T-helper 1 cell treated with Interleukin-12 subunit alpha and Interleukin-12 subunit beta and Interleukin-4 antibody, amounts not matched to agents 30 μg/mL and 1 μg/mL, for 36 hours (primary cell): ENCODE data around the gene MUSK.

Source experiments
- H3K27ac Mint-ChIP-seq: one replicate; pipeline ENCODE4 v1.8.0; 2021; ENCODE audit warnings: mild to moderate bottlenecking, mixed read lengths
- H3K27me3 Mint-ChIP-seq: one replicate; pipeline ENCODE4 v1.8.0; 2021; ENCODE audit warnings: low read depth, mixed read lengths
- H3K36me3 Mint-ChIP-seq: one replicate; pipeline ENCODE4 v1.8.0; 2021; ENCODE audit warnings: low read depth, mixed read lengths
- H3K4me1 Mint-ChIP-seq: one replicate; pipeline ENCODE4 v1.8.0; 2021; ENCODE audit warnings: low read depth, mixed read lengths
- H3K4me3 Mint-ChIP-seq: one replicate; pipeline ENCODE4 v1.8.0; 2021; ENCODE audit warnings: mild to moderate bottlenecking, moderate library complexity, mixed read lengths
- H3K9me3 Mint-ChIP-seq: one replicate; pipeline ENCODE4 v1.8.0; 2021; ENCODE audit warnings: mixed read lengths

The MUSK gene

GRCh38 chr9:110729641-110730040 lies 61.0 kb downstream of the MUSK start:
- H3K4me1 Mint-ChIP-seq = no peaks in the 10 kb centered on the region
- H3K27me3 Mint-ChIP-seq = no peaks in the 10 kb centered on the region

GRCh38 chr9:110731437-110732028 lies 62.9 kb downstream of the MUSK start:
- Mint-ChIP-seq H3K4me1 (no peaks in the 10 kb centered on the region), H3K27me3 (no peaks in the 10 kb centered on the region), H3K36me3 (no peaks in the 10 kb centered on the region), H3K4me3 (no peak overlapping the region), H3K9me3 (no peaks in the 10 kb centered on the region), H3K27ac (no peak overlapping the region)

More at GRCh38 chr9:110729641-110730040, 61.0 kb downstream of the MUSK start:
- no peak overlapping the region for H3K27ac Mint-ChIP-seq
- H3K9me3 Mint-ChIP-seq = no peaks in the 10 kb centered on the region
- no peaks in the 10 kb centered on the region for H3K36me3 Mint-ChIP-seq
- no peak overlapping the region for H3K4me3 Mint-ChIP-seq

- no peaks in the 10 kb centered on the region for H3K4me1 Mint-ChIP-seq
- no peak overlapping the region for H3K4me3 Mint-ChIP-seq
- H3K9me3 Mint-ChIP-seq = no peaks in the 10 kb centered on the region
- no peak overlapping the region for H3K27ac Mint-ChIP-seq
- H3K36me3 Mint-ChIP-seq = no peaks in the 10 kb centered on the region
- no peaks in the 10 kb centered on the region for H3K27me3 Mint-ChIP-seq
Measured at GRCh38 chr9:110738982-110739381, 70.4 kb downstream of the MUSK start.

- no peaks in the 10 kb centered on the region for H3K27me3 Mint-ChIP-seq
- H3K9me3 Mint-ChIP-seq = no peaks in the 10 kb centered on the region
- H3K4me3 Mint-ChIP-seq = no peak overlapping the region
- H3K27ac Mint-ChIP-seq = no peak overlapping the region
- no peaks in the 10 kb centered on the region for H3K4me1 Mint-ChIP-seq
- no peaks in the 10 kb centered on the region for H3K36me3 Mint-ChIP-seq
Measured at GRCh38 chr9:110742741-110743371, 74.3 kb downstream of the MUSK start.

- H3K9me3 Mint-ChIP-seq = no peaks in the 10 kb centered on the region
- H3K4me1 Mint-ChIP-seq = no peaks in the 10 kb centered on the region
- H3K27ac Mint-ChIP-seq = no peak overlapping the region
- H3K36me3 Mint-ChIP-seq = no peaks in the 10 kb centered on the region
- H3K27me3 Mint-ChIP-seq = no peaks in the 10 kb centered on the region
- no peak overlapping the region for H3K4me3 Mint-ChIP-seq
Measured at GRCh38 chr9:110744715-110745384, 76.3 kb downstream of the MUSK start.

GRCh38 chr9:110745676-110746075 lies 77.1 kb downstream of the MUSK start:
- H3K9me3 Mint-ChIP-seq = no peaks in the 10 kb centered on the region
- no peaks in the 10 kb centered on the region for H3K4me1 Mint-ChIP-seq
- no peak overlapping the region for H3K27ac Mint-ChIP-seq
- H3K27me3 Mint-ChIP-seq = no peaks in the 10 kb centered on the region
- no peak overlapping the region for H3K4me3 Mint-ChIP-seq
- no peaks in the 10 kb centered on the region for H3K36me3 Mint-ChIP-seq

DNA sequence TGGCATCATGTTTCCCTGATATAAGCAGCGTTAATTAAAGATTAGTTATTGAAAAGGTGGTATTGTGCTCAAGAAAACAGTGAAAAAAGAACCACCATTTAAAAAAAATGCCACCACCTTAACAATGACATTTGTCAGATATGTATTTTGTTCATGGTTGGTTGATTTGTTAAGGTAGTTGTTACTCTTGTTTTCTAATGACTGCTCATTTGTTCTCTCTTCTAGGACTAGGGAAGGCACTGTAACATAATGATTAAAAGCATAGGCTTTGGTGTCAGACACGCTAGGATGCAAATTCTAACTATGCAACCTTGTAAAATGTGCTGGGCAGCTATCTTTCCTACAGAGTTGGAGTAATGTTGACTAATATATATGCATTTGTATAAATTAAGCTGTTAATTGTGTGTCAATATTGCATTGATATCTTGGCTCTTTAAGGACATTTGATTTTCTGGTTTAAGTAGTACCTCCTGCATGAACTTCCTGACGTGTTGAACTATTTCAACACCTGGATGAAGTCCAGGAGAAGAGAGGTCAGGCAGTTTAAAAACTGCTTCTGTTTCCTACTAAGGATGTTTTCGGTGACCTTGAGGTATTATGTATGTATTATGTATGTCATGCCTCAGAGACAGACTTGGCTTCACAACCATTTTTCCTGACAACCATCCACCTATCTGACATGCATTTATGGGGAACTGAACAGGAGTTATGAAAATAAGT lies 77.8 kb downstream of the MUSK start:
- H3K9me3 Mint-ChIP-seq = no peaks in the 10 kb centered on the region
- H3K4me1 Mint-ChIP-seq = no peaks in the 10 kb centered on the region

GRCh38 chr9:110748251-110748893 lies 79.8 kb downstream of the MUSK start:
- no peaks in the 10 kb centered on the region for H3K36me3 Mint-ChIP-seq
- H3K27me3 Mint-ChIP-seq = no peaks in the 10 kb centered on the region
- H3K4me3 Mint-ChIP-seq = no peak overlapping the region
- H3K4me1 Mint-ChIP-seq = no peaks in the 10 kb centered on the region
- no peaks in the 10 kb centered on the region for H3K9me3 Mint-ChIP-seq
- no peak overlapping the region for H3K27ac Mint-ChIP-seq

More for the DNA sequence above, 77.8 kb downstream of the MUSK start:
- Mint-ChIP-seq H3K36me3 (no peaks in the 10 kb centered on the region), H3K4me3 (no peak overlapping the region), H3K27ac (no peak overlapping the region), H3K27me3 (no peaks in the 10 kb centered on the region)

DNA sequence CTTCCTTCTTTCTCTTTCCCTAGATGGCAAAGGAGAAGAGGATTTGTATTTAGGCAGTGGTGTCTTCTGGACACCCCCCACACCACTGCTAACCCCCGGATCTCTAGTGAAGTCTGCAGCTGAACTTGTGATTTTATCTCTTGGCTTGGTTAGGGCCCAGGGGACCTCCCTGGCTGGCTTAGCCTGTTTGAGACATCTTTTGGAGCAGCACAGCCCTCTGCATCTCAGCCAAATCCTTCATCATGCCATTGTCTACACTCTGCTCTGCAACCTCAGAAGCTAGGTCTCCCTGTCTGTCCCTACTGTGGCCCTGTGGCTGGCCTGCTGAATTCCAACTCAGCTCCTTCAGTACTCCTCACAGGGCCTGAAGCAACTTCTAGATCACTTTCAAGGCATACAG lies 81.7 kb downstream of the MUSK start:
- Mint-ChIP-seq H3K4me3 (no peak overlapping the region), H3K27me3 (no peaks in the 10 kb centered on the region), H3K36me3 (no peaks in the 10 kb centered on the region), H3K4me1 (no peaks in the 10 kb centered on the region), H3K27ac (no peak overlapping the region), H3K9me3 (no peaks in the 10 kb centered on the region)

GRCh38 chr9:110751971-110752370 lies 83.4 kb downstream of the MUSK start:
- H3K27me3 Mint-ChIP-seq = no peaks in the 10 kb centered on the region
- H3K9me3 Mint-ChIP-seq = no peaks in the 10 kb centered on the region
- no peak overlapping the region for H3K4me3 Mint-ChIP-seq
- no peaks in the 10 kb centered on the region for H3K36me3 Mint-ChIP-seq
- no peak overlapping the region for H3K27ac Mint-ChIP-seq
- no peaks in the 10 kb centered on the region for H3K4me1 Mint-ChIP-seq

DNA sequence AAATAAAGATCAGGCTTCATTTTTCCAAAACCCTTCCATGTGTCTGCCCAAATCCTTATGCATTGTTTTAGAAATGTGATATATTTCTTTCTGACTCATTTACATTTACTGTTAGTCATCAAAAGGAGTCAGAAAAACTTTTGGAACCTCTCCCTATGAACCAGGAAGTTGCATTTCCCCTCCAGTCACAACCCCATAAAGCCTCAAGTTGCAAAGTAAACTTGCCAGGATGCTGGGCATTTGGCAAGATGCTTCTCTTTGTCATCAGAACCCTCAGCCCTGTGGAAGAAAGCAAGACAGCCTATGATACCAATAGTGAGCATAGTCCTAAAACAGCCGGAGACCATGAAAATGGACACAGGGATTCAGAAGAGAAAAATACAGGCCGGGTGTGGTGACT lies 84.2 kb downstream of the MUSK start:
- H3K27me3 Mint-ChIP-seq = no peaks in the 10 kb centered on the region
- no peaks in the 10 kb centered on the region for H3K36me3 Mint-ChIP-seq

GRCh38 chr9:110753731-110754231 lies 85.2 kb downstream of the MUSK start:
- no peaks in the 10 kb centered on the region for H3K36me3 Mint-ChIP-seq
- H3K27ac Mint-ChIP-seq = no peak overlapping the region
- H3K4me1 Mint-ChIP-seq = no peaks in the 10 kb centered on the region
- no peak overlapping the region for H3K4me3 Mint-ChIP-seq
- no peaks in the 10 kb centered on the region for H3K9me3 Mint-ChIP-seq
- H3K27me3 Mint-ChIP-seq = no peaks in the 10 kb centered on the region

More for the DNA sequence above, 84.2 kb downstream of the MUSK start:
- Mint-ChIP-seq H3K27ac (no peak overlapping the region), H3K9me3 (no peaks in the 10 kb centered on the region), H3K4me3 (no peak overlapping the region), H3K4me1 (no peaks in the 10 kb centered on the region)

DNA sequence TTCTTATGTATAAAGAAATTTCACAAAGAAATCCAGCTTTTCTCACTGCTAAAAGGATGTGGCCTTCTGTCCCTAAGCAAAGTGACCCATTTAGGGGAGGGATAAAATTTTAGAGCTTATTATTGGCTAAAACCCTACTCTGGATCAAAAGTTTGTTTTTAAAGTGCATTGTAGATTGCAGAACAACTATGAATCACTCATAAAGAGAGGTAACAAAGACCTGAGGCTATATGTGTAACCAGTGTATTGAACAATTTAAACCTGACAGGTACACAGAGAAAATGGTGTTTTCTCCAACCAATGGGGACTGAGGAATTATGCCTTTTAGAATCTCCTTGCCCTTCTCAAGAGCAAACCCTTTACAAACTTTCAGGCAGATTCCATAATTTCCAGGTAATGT lies 86.6 kb downstream of the MUSK start:
- Mint-ChIP-seq H3K27me3 (no peaks in the 10 kb centered on the region), H3K4me3 (no peak overlapping the region), H3K4me1 (no peaks in the 10 kb centered on the region), H3K9me3 (no peaks in the 10 kb centered on the region), H3K36me3 (no peaks in the 10 kb centered on the region), H3K27ac (no peak overlapping the region)

DNA sequence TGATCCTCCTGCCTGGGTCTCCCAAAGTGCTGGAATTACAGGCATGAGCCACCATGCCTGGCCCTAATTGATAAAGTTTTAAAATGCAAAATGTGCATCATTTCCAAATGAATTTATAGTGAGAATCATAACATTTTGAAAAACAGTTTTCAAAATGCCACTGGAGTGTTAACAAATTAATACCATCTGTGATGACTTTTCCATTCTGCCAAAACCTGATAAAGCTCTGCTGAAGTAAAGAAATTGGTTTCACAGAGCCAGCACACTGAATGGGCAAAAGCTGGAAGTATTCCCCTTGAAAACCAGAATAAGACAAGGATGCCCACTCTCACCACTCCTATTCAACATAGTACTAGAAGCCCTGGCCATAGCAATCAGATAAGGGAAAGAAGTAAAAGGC lies 89.6 kb downstream of the MUSK start:
- Mint-ChIP-seq H3K27ac (no peak overlapping the region), H3K9me3 (no peaks in the 10 kb centered on the region), H3K4me3 (no peak overlapping the region), H3K4me1 (no peaks in the 10 kb centered on the region), H3K27me3 (no peaks in the 10 kb centered on the region), H3K36me3 (no peaks in the 10 kb centered on the region)
